Right atrium auricular region (tissue), 2 donors: ENCODE data around the gene PVALEF. TPM values are rescaled to one million over a fixed set of nuclear protein-coding genes. Genes with fewer than 3 reads are reported as not detected.

Source experiments
- DNase-seq: peaks from one replicate; pipeline ENCODE4 v3.0.0-alpha.2; 2019; ENCODE audit warnings: low spot score
- H3K27ac ChIP-seq, 2 donors: fragments of 200-600 bp; sonication (generic); 1 replicate in 1 of 2; 2 replicates in 1 of 2; pipeline ENCODE4 v1.5.1; 2016 to 2019
- H3K27me3 ChIP-seq, 2 donors: fragments of 200-600 bp; sonication (generic); one replicate each; pipeline versions ENCODE4 v1.5.1 to v1.6.0; 2017 to 2019
- H3K36me3 ChIP-seq: fragments of 200-600 bp; sonication (generic); one replicate; pipeline ENCODE4 v1.5.1; 2016
- H3K4me1 ChIP-seq, 2 donors: fragments of 200-600 bp; sonication (generic); one replicate each; pipeline versions ENCODE4 v1.5.1 to v1.6.0; 2017 to 2019
- H3K4me3 ChIP-seq, 2 donors: fragments of 200-600 bp; sonication (generic); 1 replicate in 1 of 2; 2 replicates in 1 of 2; pipeline ENCODE4 v1.5.1; 2017 to 2019; ENCODE audit warnings: mild to moderate bottlenecking in 1 of 2, moderate library complexity in 1 of 2
- H3K9me3 ChIP-seq, 2 donors: fragments of 200-600 bp; sonication (generic); one replicate each; pipeline ENCODE4 v1.5.1; 2019
- total RNA-seq, 2 donors: library from RNA; depleted of rRNA; stranded (reverse); fragments of >200 nt; gene quantifications; one replicate each; pipeline ENCODE4 v1.1.0, GENCODE V29; 2016
- TF ChIP-seq, protein P1 (sequence below), 2 donors: fragments of 200-600 bp; sonication (generic); IDR thresholded peaks; one replicate each; pipeline ENCODE4 v1.5.1; 2019; ENCODE audit warnings: antibody characterized with exemption in 2 of 2

Gene PVALEF
- total RNA-seq, 2 donors from 2014 or later = not detected

- TF ChIP-seq, protein P1, sequence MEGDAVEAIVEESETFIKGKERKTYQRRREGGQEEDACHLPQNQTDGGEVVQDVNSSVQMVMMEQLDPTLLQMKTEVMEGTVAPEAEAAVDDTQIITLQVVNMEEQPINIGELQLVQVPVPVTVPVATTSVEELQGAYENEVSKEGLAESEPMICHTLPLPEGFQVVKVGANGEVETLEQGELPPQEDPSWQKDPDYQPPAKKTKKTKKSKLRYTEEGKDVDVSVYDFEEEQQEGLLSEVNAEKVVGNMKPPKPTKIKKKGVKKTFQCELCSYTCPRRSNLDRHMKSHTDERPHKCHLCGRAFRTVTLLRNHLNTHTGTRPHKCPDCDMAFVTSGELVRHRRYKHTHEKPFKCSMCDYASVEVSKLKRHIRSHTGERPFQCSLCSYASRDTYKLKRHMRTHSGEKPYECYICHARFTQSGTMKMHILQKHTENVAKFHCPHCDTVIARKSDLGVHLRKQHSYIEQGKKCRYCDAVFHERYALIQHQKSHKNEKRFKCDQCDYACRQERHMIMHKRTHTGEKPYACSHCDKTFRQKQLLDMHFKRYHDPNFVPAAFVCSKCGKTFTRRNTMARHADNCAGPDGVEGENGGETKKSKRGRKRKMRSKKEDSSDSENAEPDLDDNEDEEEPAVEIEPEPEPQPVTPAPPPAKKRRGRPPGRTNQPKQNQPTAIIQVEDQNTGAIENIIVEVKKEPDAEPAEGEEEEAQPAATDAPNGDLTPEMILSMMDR (IDR thresholded peaks at IDR 0.05) = no peak
- Histone ChIP-seq H3K9me3 (no peaks in the 10 kb centered on the region), H3K36me3 (no peaks in the 10 kb centered on the region), H3K27me3 (no peaks in the 10 kb centered on the region), H3K4me3 (no peak overlapping the region), H3K27ac (no peak overlapping the region), H3K4me1 (no peaks in the 10 kb centered on the region)
- DNase-seq = no peak
Observed at GRCh38 chr17:81135505-81136278, 29.6 kb upstream of the PVALEF start.

- Histone ChIP-seq H3K36me3 (no peaks in the 10 kb centered on the region), H3K4me1 (no peaks in the 10 kb centered on the region), H3K4me3 (no peak overlapping the region), H3K27me3 (no peaks in the 10 kb centered on the region), H3K9me3 (no peaks in the 10 kb centered on the region), H3K27ac (no peak overlapping the region)
- no peak for DNase-seq
- TF ChIP-seq, protein P1 (IDR thresholded peaks at IDR 0.05) = no peak
Observed at GRCh38 chr17:81136366-81136765, 28.9 kb upstream of the PVALEF start.

DNA sequence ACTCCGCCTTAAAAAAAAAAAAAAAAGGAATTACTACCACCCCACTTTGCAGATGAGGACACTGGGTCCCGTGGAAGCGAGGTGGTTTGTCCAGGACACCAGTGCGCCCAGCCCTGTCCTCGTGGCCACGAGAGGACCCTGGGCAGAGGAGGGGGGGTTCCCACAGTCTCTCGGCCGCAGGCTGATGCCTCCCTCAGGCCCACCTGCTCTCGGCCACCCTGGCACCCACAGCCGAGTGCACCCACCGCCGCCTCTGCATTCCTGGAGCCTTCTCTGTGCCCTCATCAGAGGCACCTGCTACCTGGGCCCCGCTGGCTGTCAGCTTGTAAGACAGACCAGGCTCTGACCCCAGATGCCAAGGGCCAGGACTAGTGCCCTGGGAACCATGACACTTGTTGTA lies 28.1 kb upstream of the PVALEF start:
- Histone ChIP-seq H3K27me3 (no peaks in the 10 kb centered on the region), H3K4me3 (no peak overlapping the region)
- TF ChIP-seq, protein P1 (IDR thresholded peaks at IDR 0.05) = no peak

DNA sequence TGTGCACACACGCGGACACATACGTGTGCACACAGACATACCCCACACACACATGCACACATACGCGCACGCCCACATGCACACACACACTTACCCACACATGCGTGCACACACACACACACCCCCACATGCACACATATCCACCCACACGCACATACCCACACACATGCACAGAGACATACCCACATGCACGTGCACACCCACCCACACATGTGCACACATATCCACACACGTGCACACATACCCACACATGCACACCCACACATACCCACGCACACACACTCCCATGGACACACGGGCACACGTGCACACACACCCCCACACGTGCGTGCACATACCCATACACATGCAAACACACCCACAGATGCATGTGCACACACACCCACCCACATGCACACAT lies 27.2 kb upstream of the PVALEF start:
- Histone ChIP-seq H3K27me3 (no peaks in the 10 kb centered on the region), H3K36me3 (no peaks in the 10 kb centered on the region), H3K27ac (no peak overlapping the region), H3K4me1 (peaks cover 0 to 8% of the 10 kb centered on the region in 2 donors), H3K4me3 (no peak overlapping the region), H3K9me3 (no peaks in the 10 kb centered on the region)
- DNase-seq = no peak
- TF ChIP-seq, protein P1 (IDR thresholded peaks at IDR 0.05) = no peak

More for the DNA sequence above, 28.1 kb upstream of the PVALEF start:
- no peaks in the 10 kb centered on the region for H3K36me3 ChIP-seq
- H3K4me1 ChIP-seq = no peaks in the 10 kb centered on the region
- H3K9me3 ChIP-seq = no peaks in the 10 kb centered on the region
- no peak for DNase-seq
- H3K27ac ChIP-seq = no peak overlapping the region

- H3K4me1 ChIP-seq = peaks cover 0 to 9% of the 10 kb centered on the region in 2 donors
- H3K36me3 ChIP-seq = no peaks in the 10 kb centered on the region
- TF ChIP-seq, protein P1 (IDR thresholded peaks at IDR 0.05) = no peak
- no peak overlapping the region for H3K27ac ChIP-seq
- H3K4me3 ChIP-seq = no peak overlapping the region
- no peaks in the 10 kb centered on the region for H3K27me3 ChIP-seq
- H3K9me3 ChIP-seq = no peaks in the 10 kb centered on the region
- no peak for DNase-seq
Observed at GRCh38 chr17:81138500-81138899, 26.8 kb upstream of the PVALEF start.

DNA sequence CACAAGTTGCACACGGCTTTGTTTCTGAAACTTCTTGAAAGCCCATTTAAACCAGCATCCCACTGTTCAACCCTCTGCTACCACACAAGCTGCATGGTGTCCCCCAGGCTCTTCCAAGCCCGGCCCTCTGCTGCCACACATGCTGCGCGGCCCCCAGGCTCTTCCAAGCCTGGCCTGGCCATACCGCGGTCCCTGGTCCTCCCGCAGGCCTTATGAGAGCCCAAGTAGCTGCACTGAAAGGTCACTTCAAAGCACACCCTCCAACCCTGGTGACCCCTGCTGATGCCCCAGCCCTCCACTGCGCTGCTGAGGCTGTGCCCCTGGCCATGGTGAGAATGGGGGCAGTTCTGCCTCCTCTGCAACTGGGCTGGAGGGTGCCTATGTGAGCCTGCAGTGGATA lies 25.9 kb upstream of the PVALEF start:
- TF ChIP-seq, protein P1 (IDR thresholded peaks at IDR 0.05) = no peak
- no peak for DNase-seq

More for the DNA sequence above, 25.9 kb upstream of the PVALEF start:
- peaks cover 0 to 9% of the 10 kb centered on the region in 2 donors for H3K4me1 ChIP-seq
- H3K27ac ChIP-seq = no peak overlapping the region
- H3K27me3 ChIP-seq = no peaks in the 10 kb centered on the region
- H3K36me3 ChIP-seq = no peaks in the 10 kb centered on the region
- no peak overlapping the region for H3K4me3 ChIP-seq
- H3K9me3 ChIP-seq = no peaks in the 10 kb centered on the region
